ENCODE results near the gene ASB8. TPM values are rescaled to one million over a fixed set of nuclear protein-coding genes. Genes with fewer than 3 reads are reported as not detected.
"Not testable (repeated sequence)": the region's sequence is repeated elsewhere in the genome, so short reads cannot be mapped to it uniquely, and the experiment has no call there.

The ASB8 gene
- total RNA-seq, 1 donor, result 35.5 TPM

- DNase-seq (ENCODE audit: insufficient read length, low spot score, missing footprints), result no peak
- peaks cover 14% of the 10 kb centered on the region for H3K4me1 ChIP-seq (ENCODE audit: insufficient read depth, low read length)
- peaks cover 8% of the 10 kb centered on the region for H3K27me3 ChIP-seq (ENCODE audit: insufficient read depth, low read length)
- H2AFZ ChIP-seq (ENCODE audit: low read length), result no peak overlapping the region
- no peaks in the 10 kb centered on the region for H3K36me3 ChIP-seq (ENCODE audit: insufficient read depth, low read length)
- no peak overlapping the region for H3K4me3 ChIP-seq (ENCODE audit: insufficient read depth, low read length)
- TF ChIP-seq, protein P1, sequence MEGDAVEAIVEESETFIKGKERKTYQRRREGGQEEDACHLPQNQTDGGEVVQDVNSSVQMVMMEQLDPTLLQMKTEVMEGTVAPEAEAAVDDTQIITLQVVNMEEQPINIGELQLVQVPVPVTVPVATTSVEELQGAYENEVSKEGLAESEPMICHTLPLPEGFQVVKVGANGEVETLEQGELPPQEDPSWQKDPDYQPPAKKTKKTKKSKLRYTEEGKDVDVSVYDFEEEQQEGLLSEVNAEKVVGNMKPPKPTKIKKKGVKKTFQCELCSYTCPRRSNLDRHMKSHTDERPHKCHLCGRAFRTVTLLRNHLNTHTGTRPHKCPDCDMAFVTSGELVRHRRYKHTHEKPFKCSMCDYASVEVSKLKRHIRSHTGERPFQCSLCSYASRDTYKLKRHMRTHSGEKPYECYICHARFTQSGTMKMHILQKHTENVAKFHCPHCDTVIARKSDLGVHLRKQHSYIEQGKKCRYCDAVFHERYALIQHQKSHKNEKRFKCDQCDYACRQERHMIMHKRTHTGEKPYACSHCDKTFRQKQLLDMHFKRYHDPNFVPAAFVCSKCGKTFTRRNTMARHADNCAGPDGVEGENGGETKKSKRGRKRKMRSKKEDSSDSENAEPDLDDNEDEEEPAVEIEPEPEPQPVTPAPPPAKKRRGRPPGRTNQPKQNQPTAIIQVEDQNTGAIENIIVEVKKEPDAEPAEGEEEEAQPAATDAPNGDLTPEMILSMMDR (IDR thresholded peaks at IDR 0.05; ENCODE audit: extremely low read depth, low read depth, low read length), result no peak
- H3K79me2 ChIP-seq (ENCODE audit: insufficient read depth, low read length), result peaks cover 16% of the 10 kb centered on the region
- no peak overlapping the region for H3K27ac ChIP-seq (ENCODE audit: low read depth, low read length)
- no peaks in the 10 kb centered on the region for H3K9me3 ChIP-seq (ENCODE audit: low read depth, low read length)
- peaks cover under 1% of the 10 kb centered on the region for H4K20me1 ChIP-seq (ENCODE audit: insufficient read depth, low read length)
- H3K4me2 ChIP-seq (ENCODE audit: insufficient read depth, low read length), result no peak overlapping the region
These were observed 41.4 kb downstream of the ASB8 start for GRCh38 chr12:48115957-48116356.

DNA sequence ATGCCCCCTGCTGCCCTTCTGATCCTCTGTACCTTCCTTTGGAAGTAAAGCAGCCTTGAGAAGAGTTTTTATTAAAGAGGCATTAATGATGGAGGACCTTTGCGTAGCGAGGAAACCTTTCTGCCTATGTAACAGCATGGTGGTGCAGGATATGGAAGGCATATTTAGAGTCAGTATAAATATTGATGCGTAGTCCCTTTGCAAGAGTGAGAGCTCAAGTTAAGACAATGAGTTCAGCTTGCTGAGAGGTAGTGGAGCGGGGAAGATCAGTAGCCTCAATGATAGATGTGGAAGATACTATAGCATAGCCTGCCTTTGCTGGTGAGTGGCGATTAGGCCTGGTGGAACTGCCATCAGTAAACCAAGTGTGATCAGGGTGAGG lies 46.0 kb downstream of the ASB8 start:
- H2AFZ ChIP-seq (ENCODE audit: low read length); H3K27ac ChIP-seq (ENCODE audit: low read depth, low read length); H3K4me3 ChIP-seq (ENCODE audit: insufficient read depth, low read length); H3K4me2 ChIP-seq (ENCODE audit: insufficient read depth, low read length); H3K36me3 ChIP-seq (ENCODE audit: insufficient read depth, low read length); H3K9me3 ChIP-seq (ENCODE audit: low read depth, low read length); DNase-seq (ENCODE audit: insufficient read length, low spot score, missing footprints); H3K79me2 ChIP-seq (ENCODE audit: insufficient read depth, low read length); H4K20me1 ChIP-seq (ENCODE audit: insufficient read depth, low read length); H3K27me3 ChIP-seq (ENCODE audit: insufficient read depth, low read length); H3K4me1 ChIP-seq (ENCODE audit: insufficient read depth, low read length): not testable (repeated sequence)

GRCh38 chr12:48110691-48111311 lies 46.5 kb downstream of the ASB8 start:
- H3K27me3 ChIP-seq (ENCODE audit: insufficient read depth, low read length), result peaks cover 4% of the 10 kb centered on the region
- no peak overlapping the region for H2AFZ ChIP-seq (ENCODE audit: low read length)
- H3K4me3 ChIP-seq (ENCODE audit: insufficient read depth, low read length), result no peak overlapping the region
- H4K20me1 ChIP-seq (ENCODE audit: insufficient read depth, low read length), result no peaks in the 10 kb centered on the region
- no peaks in the 10 kb centered on the region for H3K36me3 ChIP-seq (ENCODE audit: insufficient read depth, low read length)
- DNase-seq (ENCODE audit: insufficient read length, low spot score, missing footprints), result no peak
- H3K79me2 ChIP-seq (ENCODE audit: insufficient read depth, low read length), result peaks cover 11% of the 10 kb centered on the region
- H3K4me1 ChIP-seq (ENCODE audit: insufficient read depth, low read length), result peaks cover 9% of the 10 kb centered on the region
- no peaks in the 10 kb centered on the region for H3K9me3 ChIP-seq (ENCODE audit: low read depth, low read length)
- H3K4me2 ChIP-seq (ENCODE audit: insufficient read depth, low read length), result no peak overlapping the region
- TF ChIP-seq, protein P1 (IDR thresholded peaks at IDR 0.05; ENCODE audit: extremely low read depth, low read depth, low read length), result no peak
- no peak overlapping the region for H3K27ac ChIP-seq (ENCODE audit: low read depth, low read length)

DNA sequence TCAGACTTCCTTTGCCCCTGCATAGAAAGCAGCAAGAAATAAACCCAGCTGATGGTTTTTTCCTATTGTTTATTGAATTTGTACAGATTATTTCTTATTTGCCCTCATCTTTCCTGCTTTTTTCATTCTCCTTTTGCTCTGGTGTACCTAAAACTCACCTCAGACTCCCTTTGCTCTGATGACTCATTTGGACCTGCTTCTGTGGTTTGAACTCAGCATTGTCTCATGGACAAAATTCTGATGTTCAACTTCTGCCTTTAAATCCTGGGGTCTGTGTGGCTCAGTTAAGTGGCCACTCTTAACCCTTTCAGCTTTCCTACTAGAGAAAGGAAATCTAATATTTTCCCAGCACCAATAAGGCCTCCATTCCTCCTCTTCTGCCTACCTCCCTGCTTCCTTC lies 47.9 kb downstream of the ASB8 start:
- Histone ChIP-seq H3K27me3 (ENCODE audit: insufficient read depth, low read length) (peaks cover 4% of the 10 kb centered on the region), H3K4me2 (ENCODE audit: insufficient read depth, low read length) (no peak overlapping the region), H4K20me1 (ENCODE audit: insufficient read depth, low read length) (no peaks in the 10 kb centered on the region), H3K79me2 (ENCODE audit: insufficient read depth, low read length) (peaks cover 25% of the 10 kb centered on the region), H2AFZ (ENCODE audit: low read length) (no peak overlapping the region), H3K27ac (ENCODE audit: low read depth, low read length) (no peak overlapping the region), H3K4me3 (ENCODE audit: insufficient read depth, low read length) (no peak overlapping the region), H3K9me3 (ENCODE audit: low read depth, low read length) (no peaks in the 10 kb centered on the region), H3K4me1 (ENCODE audit: insufficient read depth, low read length) (peaks cover 14% of the 10 kb centered on the region), H3K36me3 (ENCODE audit: insufficient read depth, low read length) (no peaks in the 10 kb centered on the region)
- no peak for DNase-seq (ENCODE audit: insufficient read length, low spot score, missing footprints)
- TF ChIP-seq, protein P1 (IDR thresholded peaks at IDR 0.05; ENCODE audit: extremely low read depth, low read depth, low read length), result no peak
